Measurements from ENCODE around the gene IYD. TPM values are rescaled to one million over a fixed set of nuclear protein-coding genes. Genes with fewer than 3 reads are reported as not detected.
A peak's percentile ranks its signal among the peaks of the same experiment; 100 is the strongest.

IYD gene
- total and polyA plus RNA-seq, 4 donors = 0.26 to 1.9 (median 0.77) TPM

DNA sequence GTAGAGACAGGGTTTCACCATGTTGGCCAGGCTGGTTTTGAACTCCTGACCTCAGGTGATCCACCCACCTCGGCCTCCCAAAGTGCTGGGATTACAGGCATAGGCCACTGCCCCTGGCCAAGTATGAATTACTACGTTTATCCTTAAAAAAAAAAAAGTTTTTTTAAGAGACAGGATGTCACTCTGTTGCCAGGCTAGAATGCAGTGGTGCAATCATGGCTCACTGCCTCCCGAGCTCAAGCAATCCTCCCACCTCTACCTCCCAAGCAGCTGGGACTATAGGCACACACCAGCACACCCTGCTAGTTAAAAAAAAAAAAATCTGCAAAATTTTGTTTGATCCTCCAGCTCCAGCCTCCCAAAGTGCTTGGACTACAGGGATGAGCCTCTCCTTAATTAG, 23.1 kb downstream of the IYD start:
- Histone ChIP-seq H3K4me1 (ENCODE audit: control insufficient read depth in 5 of 5, insufficient read depth in 5 of 5, low read length in 5 of 5) (peaks cover 0 to 6% (median 0%) of the 10 kb centered on the region in 5 donors), H3K9me3 (ENCODE audit: control insufficient read depth in 4 of 4, insufficient read depth in 3 of 4, low read length in 3 of 4) (no peaks in the 10 kb centered on the region), H3K4me3 (no peak overlapping the region), H3K27ac (ENCODE audit: low read depth in 1 of 2, low read length in 1 of 2) (peak overlapping the region in 1 of 2 donors; percentile 91), H3K9ac (ENCODE audit: insufficient read depth in 1 of 2, low read length in 2 of 2) (no peak overlapping the region), H3K36me3 (ENCODE audit: control insufficient read depth in 4 of 4, insufficient read depth in 4 of 4, low read length in 4 of 4) (no peaks in the 10 kb centered on the region), H3K27me3 (ENCODE audit: control insufficient read depth in 3 of 3, insufficient read depth in 3 of 3, low read length in 2 of 3) (no peaks in the 10 kb centered on the region)
- WGBS, 2 donors = 47 to 68% methylated on average over 3 of the region's 3 CpGs
- DNase-seq (no peak), ATAC-seq (ENCODE audit: insufficient read depth, low FRiP score) (no peak)
- TF ChIP-seq, protein P1, sequence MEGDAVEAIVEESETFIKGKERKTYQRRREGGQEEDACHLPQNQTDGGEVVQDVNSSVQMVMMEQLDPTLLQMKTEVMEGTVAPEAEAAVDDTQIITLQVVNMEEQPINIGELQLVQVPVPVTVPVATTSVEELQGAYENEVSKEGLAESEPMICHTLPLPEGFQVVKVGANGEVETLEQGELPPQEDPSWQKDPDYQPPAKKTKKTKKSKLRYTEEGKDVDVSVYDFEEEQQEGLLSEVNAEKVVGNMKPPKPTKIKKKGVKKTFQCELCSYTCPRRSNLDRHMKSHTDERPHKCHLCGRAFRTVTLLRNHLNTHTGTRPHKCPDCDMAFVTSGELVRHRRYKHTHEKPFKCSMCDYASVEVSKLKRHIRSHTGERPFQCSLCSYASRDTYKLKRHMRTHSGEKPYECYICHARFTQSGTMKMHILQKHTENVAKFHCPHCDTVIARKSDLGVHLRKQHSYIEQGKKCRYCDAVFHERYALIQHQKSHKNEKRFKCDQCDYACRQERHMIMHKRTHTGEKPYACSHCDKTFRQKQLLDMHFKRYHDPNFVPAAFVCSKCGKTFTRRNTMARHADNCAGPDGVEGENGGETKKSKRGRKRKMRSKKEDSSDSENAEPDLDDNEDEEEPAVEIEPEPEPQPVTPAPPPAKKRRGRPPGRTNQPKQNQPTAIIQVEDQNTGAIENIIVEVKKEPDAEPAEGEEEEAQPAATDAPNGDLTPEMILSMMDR (IDR thresholded peaks at IDR 0.05; ENCODE audit: control extremely low read depth, extremely low read depth) = no peak

- Histone ChIP-seq H3K27ac (ENCODE audit: low read depth in 1 of 2, low read length in 1 of 2) (peak overlapping the region in 1 of 2 donors; percentile 91), H3K9me3 (ENCODE audit: control insufficient read depth in 4 of 4, insufficient read depth in 3 of 4, low read length in 3 of 4) (no peaks in the 10 kb centered on the region), H3K9ac (ENCODE audit: insufficient read depth in 1 of 2, low read length in 2 of 2) (no peak overlapping the region), H3K27me3 (ENCODE audit: control insufficient read depth in 3 of 3, insufficient read depth in 3 of 3, low read length in 2 of 3) (no peaks in the 10 kb centered on the region), H3K36me3 (ENCODE audit: control insufficient read depth in 4 of 4, insufficient read depth in 4 of 4, low read length in 4 of 4) (no peaks in the 10 kb centered on the region), H3K4me1 (ENCODE audit: control insufficient read depth in 5 of 5, insufficient read depth in 5 of 5, low read length in 5 of 5) (peaks cover 0 to 6% (median 0%) of the 10 kb centered on the region in 5 donors), H3K4me3 (no peak overlapping the region)
- ATAC-seq (ENCODE audit: insufficient read depth, low FRiP score) = no peak
- DNase-seq = peak in 1 of 3 donors; percentile 39
- WGBS, 2 donors = 70 to 80% methylated on average over 12 of the region's 12 CpGs
- TF ChIP-seq, protein P1 (IDR thresholded peaks at IDR 0.05; ENCODE audit: control extremely low read depth, extremely low read depth) = no peak
Observed at GRCh38 chr6:150392452-150393220, 23.8 kb downstream of the IYD start.

- Histone ChIP-seq H3K9ac (ENCODE audit: insufficient read depth in 1 of 2, low read length in 2 of 2) (no peak overlapping the region), H3K27me3 (ENCODE audit: control insufficient read depth in 3 of 3, insufficient read depth in 3 of 3, low read length in 2 of 3) (no peaks in the 10 kb centered on the region), H3K4me3 (no peak overlapping the region), H3K9me3 (ENCODE audit: control insufficient read depth in 4 of 4, insufficient read depth in 3 of 4, low read length in 3 of 4) (no peaks in the 10 kb centered on the region), H3K36me3 (ENCODE audit: control insufficient read depth in 4 of 4, insufficient read depth in 4 of 4, low read length in 4 of 4) (no peaks in the 10 kb centered on the region), H3K4me1 (ENCODE audit: control insufficient read depth in 5 of 5, insufficient read depth in 5 of 5, low read length in 5 of 5) (peaks cover 0 to 6% (median 0%) of the 10 kb centered on the region in 5 donors), H3K27ac (ENCODE audit: low read depth in 1 of 2, low read length in 1 of 2) (peak overlapping the region in 1 of 2 donors; percentile 76)
- DNase-seq (peak in 2 of 3 donors; percentile 42 to 51), ATAC-seq (ENCODE audit: insufficient read depth, low FRiP score) (peak; percentile 40)
- 78 to 79% methylated on average over 6 of the region's 6 CpGs for WGBS, 2 donors
- TF ChIP-seq, protein P1 (IDR thresholded peaks at IDR 0.05; ENCODE audit: control extremely low read depth, extremely low read depth) = no peak
Observed at GRCh38 chr6:150394053-150394898, 25.5 kb downstream of the IYD start.

All from lung (tissue), 12 donors.